ENCODE measurements around the gene SLC15A4.

Gene SLC15A4

GRCh38 chr12:128787827-128788226 is 35.9 kb downstream of the SLC15A4 start:
- TF ChIP-seq CTCF (conservative IDR thresholded peaks at IDR 0.05; ENCODE audit: low read depth, low read length) = no peak
- Histone ChIP-seq H3K27me3 (ENCODE audit: insufficient read depth, low read depth) (no peaks in the 10 kb centered on the region), H3K4me1 (ENCODE audit: low read depth, poor library complexity, severe bottlenecking) (no peaks in the 10 kb centered on the region)

GRCh38 chr12:128786741-128787391 is 36.9 kb downstream of the SLC15A4 start:
- Histone ChIP-seq H4K20me1 (ENCODE audit: insufficient read depth) (no peaks in the 10 kb centered on the region), H3K4me2 (no peak overlapping the region), H3K79me2 (ENCODE audit: insufficient read depth, low read depth) (no peaks in the 10 kb centered on the region), H3K36me3 (ENCODE audit: insufficient read depth) (no peaks in the 10 kb centered on the region), H3K4me1 (ENCODE audit: low read depth, poor library complexity, severe bottlenecking) (no peaks in the 10 kb centered on the region), H2AFZ (ENCODE audit: low read depth) (no peak overlapping the region), H3K27me3 (ENCODE audit: insufficient read depth, low read depth) (no peaks in the 10 kb centered on the region), H3K27ac (no peak overlapping the region), H3K9ac (no peak overlapping the region), H3K4me3 (IDR thresholded peaks at IDR 0.05; ENCODE audit: insufficient read depth, low read depth, low read length) (no peak overlapping the region)
- no peak for TF ChIP-seq CTCF (conservative IDR thresholded peaks at IDR 0.05; ENCODE audit: low read depth, low read length)

More at GRCh38 chr12:128787827-128788226, 35.9 kb downstream of the SLC15A4 start:
- Histone ChIP-seq H4K20me1 (ENCODE audit: insufficient read depth) (no peaks in the 10 kb centered on the region), H3K4me3 (IDR thresholded peaks at IDR 0.05; ENCODE audit: insufficient read depth, low read depth, low read length) (no peak overlapping the region), H3K36me3 (ENCODE audit: insufficient read depth) (no peaks in the 10 kb centered on the region), H2AFZ (ENCODE audit: low read depth) (no peak overlapping the region), H3K27ac (no peak overlapping the region), H3K79me2 (ENCODE audit: insufficient read depth, low read depth) (no peaks in the 10 kb centered on the region), H3K4me2 (no peak overlapping the region), H3K9ac (no peak overlapping the region)

DNA sequence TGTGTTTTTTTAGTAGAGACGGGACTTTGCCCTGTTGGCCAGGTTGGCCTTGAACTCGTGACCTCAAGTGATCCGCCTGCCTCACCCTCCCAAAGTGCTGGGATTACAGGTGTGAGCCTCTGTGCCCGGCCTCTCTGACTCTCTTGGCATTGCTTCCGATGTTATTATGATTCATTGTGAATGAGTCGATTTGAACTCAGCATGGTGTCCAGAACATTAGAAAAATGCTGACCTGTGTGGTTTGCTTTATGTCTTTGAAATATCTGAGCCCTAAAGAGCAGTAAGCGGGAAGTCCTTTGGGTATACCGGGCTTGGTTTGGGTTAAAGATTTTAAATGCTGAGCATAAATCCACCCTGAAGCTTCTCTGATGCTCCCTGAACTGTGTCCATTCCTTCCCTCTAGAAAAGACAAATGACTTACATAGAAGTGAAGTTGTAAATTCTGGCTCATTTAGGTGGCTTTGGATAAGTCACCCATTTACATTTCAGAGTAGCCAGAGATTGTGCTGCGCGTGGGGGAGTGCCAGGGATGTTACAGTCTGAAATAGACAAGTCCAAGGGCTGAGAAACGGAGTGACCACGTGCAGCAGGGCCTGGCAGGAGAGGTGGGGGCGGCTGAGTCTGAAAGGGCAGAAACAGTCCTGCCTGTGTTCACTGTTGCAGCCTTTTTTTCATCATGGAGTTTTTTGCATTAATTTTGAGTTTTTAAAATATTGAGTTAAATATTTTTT is 39.6 kb downstream of the SLC15A4 start:
- Histone ChIP-seq H3K27me3 (ENCODE audit: insufficient read depth, low read depth) (no peaks in the 10 kb centered on the region), H2AFZ (ENCODE audit: low read depth) (no peak overlapping the region), H3K4me2 (no peak overlapping the region), H3K27ac (no peak overlapping the region), H3K4me3 (IDR thresholded peaks at IDR 0.05; ENCODE audit: insufficient read depth, low read depth, low read length) (no peak overlapping the region), H4K20me1 (ENCODE audit: insufficient read depth) (no peaks in the 10 kb centered on the region), H3K36me3 (ENCODE audit: insufficient read depth) (no peaks in the 10 kb centered on the region), H3K9ac (no peak overlapping the region), H3K4me1 (ENCODE audit: low read depth, poor library complexity, severe bottlenecking) (no peaks in the 10 kb centered on the region), H3K79me2 (ENCODE audit: insufficient read depth, low read depth) (no peaks in the 10 kb centered on the region)
- TF ChIP-seq CTCF (conservative IDR thresholded peaks at IDR 0.05; ENCODE audit: low read depth, low read length) = no peak

DNA sequence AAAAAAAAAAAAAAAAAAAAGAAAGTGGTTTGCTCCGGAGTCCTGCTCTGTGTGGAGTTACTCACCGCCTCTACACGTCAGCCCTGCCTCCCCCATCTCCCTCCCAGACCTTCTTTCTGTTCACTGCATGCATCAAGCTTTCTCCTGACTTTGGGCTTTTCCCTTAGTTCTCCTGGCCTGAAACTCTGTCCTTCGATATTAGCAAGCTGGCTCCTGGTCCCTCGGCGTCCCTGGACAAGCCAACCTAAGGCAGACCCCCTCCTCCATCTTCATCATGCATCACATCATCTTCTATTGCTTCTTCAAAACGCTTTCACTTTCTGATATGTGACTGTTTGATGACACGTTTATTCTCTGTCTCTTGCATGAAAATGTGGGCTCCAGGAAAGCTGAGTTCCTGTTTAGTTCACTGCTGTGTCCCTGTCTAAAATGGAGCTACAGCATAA is 40.6 kb downstream of the SLC15A4 start:
- Histone ChIP-seq H3K79me2 (ENCODE audit: insufficient read depth, low read depth) (no peaks in the 10 kb centered on the region), H3K9ac (no peak overlapping the region), H3K36me3 (ENCODE audit: insufficient read depth) (no peaks in the 10 kb centered on the region), H3K27ac (no peak overlapping the region), H2AFZ (ENCODE audit: low read depth) (no peak overlapping the region), H3K4me3 (IDR thresholded peaks at IDR 0.05; ENCODE audit: insufficient read depth, low read depth, low read length) (no peak overlapping the region), H3K27me3 (ENCODE audit: insufficient read depth, low read depth) (no peaks in the 10 kb centered on the region), H4K20me1 (ENCODE audit: insufficient read depth) (no peaks in the 10 kb centered on the region), H3K4me1 (ENCODE audit: low read depth, poor library complexity, severe bottlenecking) (no peaks in the 10 kb centered on the region), H3K4me2 (no peak overlapping the region)
- TF ChIP-seq CTCF (conservative IDR thresholded peaks at IDR 0.05; ENCODE audit: low read depth, low read length) = no peak
